Activated effector memory CD4-positive, alpha-beta T cell treated with Interleukin-2 at 50 U/mL for 16 hours (primary cell): ENCODE data around the gene CMIP.

Source experiments
- DNase-seq: peaks from one replicate; pipeline ENCODE4 v3.0.0-alpha.2; 2020

CMIP gene

GRCh38 chr16:81482329-81483063 lies 37.9 kb downstream of the CMIP start:
- DNase-seq: no peak

GRCh38 chr16:81483064-81483969 lies 38.7 kb downstream of the CMIP start:
- DNase-seq: no peak

GRCh38 chr16:81483970-81484595 lies 39.5 kb downstream of the CMIP start:
- no peak for DNase-seq

- no peak for DNase-seq
Observed at GRCh38 chr16:81484908-81485624, 40.5 kb downstream of the CMIP start.

- no peak for DNase-seq
Observed at GRCh38 chr16:81485824-81486539, 41.4 kb downstream of the CMIP start.

- no peak for DNase-seq
Observed at GRCh38 chr16:81486540-81487061, 42.0 kb downstream of the CMIP start.

GRCh38 chr16:81487301-81487720 lies 42.7 kb downstream of the CMIP start:
- no peak for DNase-seq

GRCh38 chr16:81488687-81489411 lies 44.2 kb downstream of the CMIP start:
- DNase-seq: no peak

- DNase-seq: no peak
Observed at GRCh38 chr16:81489547-81490267, 45.1 kb downstream of the CMIP start.

- DNase-seq: no peak
Observed at GRCh38 chr16:81491541-81492188, 47.1 kb downstream of the CMIP start.

GRCh38 chr16:81492311-81492761 lies 47.7 kb downstream of the CMIP start:
- DNase-seq: no peak

- no peak for DNase-seq
Observed at GRCh38 chr16:81492965-81493754, 48.6 kb downstream of the CMIP start.

- no peak for DNase-seq
Observed at GRCh38 chr16:81493755-81494433, 49.3 kb downstream of the CMIP start.

GRCh38 chr16:81494434-81494806 lies 49.8 kb downstream of the CMIP start:
- no peak for DNase-seq

GRCh38 chr16:81494888-81495287 lies 50.3 kb downstream of the CMIP start:
- DNase-seq: no peak

- no peak for DNase-seq
Observed at GRCh38 chr16:81495321-81496234, 51.0 kb downstream of the CMIP start.

- DNase-seq: no peak
Observed at GRCh38 chr16:81496321-81496720, 51.7 kb downstream of the CMIP start.
